ENCODE data around the gene DNAJC16. TPM values are rescaled to one million over a fixed set of nuclear protein-coding genes. Genes with fewer than 3 reads are reported as not detected.

DNAJC16 gene
- total and polyA plus RNA-seq, 9 of the 15 experiments (the other 6 are each of a cell fraction or from before 2014, with no cell fraction given), result 6.9 to 16.8 (median 12.8) TPM

DNA sequence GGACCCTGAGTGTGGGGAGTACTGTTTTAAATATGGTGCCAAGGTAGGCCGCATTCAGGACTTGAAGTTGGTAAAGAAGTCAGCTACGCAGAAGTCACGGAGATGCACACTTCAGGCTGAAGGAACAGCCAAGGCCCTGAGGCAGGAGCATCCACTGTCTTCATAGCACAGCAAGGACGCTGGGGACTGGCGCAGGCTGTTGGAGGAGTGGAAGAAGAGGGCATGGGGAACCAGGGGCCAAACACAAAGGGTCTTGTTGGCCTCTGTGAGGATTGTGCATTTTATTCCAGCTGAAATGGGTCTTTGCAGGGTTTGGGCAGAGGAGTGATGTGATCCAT, 16.6 kb downstream of the DNAJC16 start (continued):
- TF ChIP-seq, protein P1, sequence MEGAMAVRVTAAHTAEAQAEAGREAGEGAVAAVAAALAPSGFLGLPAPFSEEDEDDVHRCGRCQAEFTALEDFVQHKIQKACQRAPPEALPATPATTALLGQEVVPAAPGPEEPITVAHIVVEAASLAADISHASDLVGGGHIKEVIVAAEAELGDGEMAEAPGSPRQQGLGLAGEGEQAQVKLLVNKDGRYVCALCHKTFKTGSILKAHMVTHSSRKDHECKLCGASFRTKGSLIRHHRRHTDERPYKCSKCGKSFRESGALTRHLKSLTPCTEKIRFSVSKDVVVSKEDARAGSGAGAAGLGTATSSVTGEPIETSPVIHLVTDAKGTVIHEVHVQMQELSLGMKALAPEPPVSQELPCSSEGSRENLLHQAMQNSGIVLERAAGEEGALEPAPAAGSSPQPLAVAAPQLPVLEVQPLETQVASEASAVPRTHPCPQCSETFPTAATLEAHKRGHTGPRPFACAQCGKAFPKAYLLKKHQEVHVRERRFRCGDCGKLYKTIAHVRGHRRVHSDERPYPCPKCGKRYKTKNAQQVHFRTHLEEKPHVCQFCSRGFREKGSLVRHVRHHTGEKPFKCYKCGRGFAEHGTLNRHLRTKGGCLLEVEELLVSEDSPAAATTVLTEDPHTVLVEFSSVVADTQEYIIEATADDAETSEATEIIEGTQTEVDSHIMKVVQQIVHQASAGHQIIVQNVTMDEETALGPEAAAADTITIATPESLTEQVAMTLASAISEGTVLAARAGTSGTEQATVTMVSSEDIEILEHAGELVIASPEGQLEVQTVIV (CRISPR knock-in tag; IDR thresholded peaks at IDR 0.05; ENCODE audit: borderline replicate concordance), result no peak
- TF ChIP-seq SIRT6 (IDR thresholded peaks at IDR 0.05; ENCODE audit: low read depth, low read length) (no peak), ZNF24 (IDR thresholded peaks at IDR 0.05) (peak; percentile 19; the same call in 1 of the 2 replicates), SOX6 (IDR thresholded peaks at IDR 0.05) (no peak), MEIS2 (IDR thresholded peaks at IDR 0.05; ENCODE audit: partially characterized antibody) (no peak), ZNF644 (tag; IDR thresholded peaks at IDR 0.05; ENCODE audit: low read depth) (no peak), RBBP5 (IDR thresholded peaks at IDR 0.05; ENCODE audit: borderline replicate concordance, insufficient read depth, low read length, poor library complexity, severe bottlenecking) (peak; percentile 73), MAFG (tag; conservative IDR thresholded peaks at IDR 0.05) (no peak)
- TF ChIP-seq, protein P2, sequence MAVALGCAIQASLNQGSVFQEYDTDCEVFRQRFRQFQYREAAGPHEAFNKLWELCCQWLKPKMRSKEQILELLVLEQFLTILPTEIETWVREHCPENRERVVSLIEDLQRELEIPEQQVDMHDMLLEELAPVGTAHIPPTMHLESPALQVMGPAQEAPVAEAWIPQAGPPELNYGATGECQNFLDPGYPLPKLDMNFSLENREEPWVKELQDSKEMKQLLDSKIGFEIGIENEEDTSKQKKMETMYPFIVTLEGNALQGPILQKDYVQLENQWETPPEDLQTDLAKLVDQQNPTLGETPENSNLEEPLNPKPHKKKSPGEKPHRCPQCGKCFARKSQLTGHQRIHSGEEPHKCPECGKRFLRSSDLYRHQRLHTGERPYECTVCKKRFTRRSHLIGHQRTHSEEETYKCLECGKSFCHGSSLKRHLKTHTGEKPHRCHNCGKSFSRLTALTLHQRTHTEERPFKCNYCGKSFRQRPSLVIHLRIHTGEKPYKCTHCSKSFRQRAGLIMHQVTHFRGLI (CRISPR knock-in tag; IDR thresholded peaks at IDR 0.05), result no peak
- TF ChIP-seq, protein P3, sequence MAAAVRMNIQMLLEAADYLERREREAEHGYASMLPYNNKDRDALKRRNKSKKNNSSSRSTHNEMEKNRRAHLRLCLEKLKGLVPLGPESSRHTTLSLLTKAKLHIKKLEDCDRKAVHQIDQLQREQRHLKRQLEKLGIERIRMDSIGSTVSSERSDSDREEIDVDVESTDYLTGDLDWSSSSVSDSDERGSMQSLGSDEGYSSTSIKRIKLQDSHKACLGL (CRISPR knock-in tag; IDR thresholded peaks at IDR 0.05; ENCODE audit: borderline replicate concordance, poor library complexity, severe bottlenecking), result no peak
- TF ChIP-seq, protein P4, sequence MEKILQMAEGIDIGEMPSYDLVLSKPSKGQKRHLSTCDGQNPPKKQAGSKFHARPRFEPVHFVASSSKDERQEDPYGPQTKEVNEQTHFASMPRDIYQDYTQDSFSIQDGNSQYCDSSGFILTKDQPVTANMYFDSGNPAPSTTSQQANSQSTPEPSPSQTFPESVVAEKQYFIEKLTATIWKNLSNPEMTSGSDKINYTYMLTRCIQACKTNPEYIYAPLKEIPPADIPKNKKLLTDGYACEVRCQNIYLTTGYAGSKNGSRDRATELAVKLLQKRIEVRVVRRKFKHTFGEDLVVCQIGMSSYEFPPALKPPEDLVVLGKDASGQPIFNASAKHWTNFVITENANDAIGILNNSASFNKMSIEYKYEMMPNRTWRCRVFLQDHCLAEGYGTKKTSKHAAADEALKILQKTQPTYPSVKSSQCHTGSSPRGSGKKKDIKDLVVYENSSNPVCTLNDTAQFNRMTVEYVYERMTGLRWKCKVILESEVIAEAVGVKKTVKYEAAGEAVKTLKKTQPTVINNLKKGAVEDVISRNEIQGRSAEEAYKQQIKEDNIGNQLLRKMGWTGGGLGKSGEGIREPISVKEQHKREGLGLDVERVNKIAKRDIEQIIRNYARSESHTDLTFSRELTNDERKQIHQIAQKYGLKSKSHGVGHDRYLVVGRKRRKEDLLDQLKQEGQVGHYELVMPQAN (IDR thresholded peaks at IDR 0.05; ENCODE audit: borderline replicate concordance), result 0 out of 2 replicates have a peak, but pooled peaks have one; percentile 18
- TF ChIP-seq, protein P5, sequence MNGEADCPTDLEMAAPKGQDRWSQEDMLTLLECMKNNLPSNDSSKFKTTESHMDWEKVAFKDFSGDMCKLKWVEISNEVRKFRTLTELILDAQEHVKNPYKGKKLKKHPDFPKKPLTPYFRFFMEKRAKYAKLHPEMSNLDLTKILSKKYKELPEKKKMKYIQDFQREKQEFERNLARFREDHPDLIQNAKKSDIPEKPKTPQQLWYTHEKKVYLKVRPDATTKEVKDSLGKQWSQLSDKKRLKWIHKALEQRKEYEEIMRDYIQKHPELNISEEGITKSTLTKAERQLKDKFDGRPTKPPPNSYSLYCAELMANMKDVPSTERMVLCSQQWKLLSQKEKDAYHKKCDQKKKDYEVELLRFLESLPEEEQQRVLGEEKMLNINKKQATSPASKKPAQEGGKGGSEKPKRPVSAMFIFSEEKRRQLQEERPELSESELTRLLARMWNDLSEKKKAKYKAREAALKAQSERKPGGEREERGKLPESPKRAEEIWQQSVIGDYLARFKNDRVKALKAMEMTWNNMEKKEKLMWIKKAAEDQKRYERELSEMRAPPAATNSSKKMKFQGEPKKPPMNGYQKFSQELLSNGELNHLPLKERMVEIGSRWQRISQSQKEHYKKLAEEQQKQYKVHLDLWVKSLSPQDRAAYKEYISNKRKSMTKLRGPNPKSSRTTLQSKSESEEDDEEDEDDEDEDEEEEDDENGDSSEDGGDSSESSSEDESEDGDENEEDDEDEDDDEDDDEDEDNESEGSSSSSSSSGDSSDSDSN (IDR thresholded peaks at IDR 0.05; ENCODE audit: borderline replicate concordance in 1 of 2, low read depth in 2 of 2, low read length in 2 of 2), result no peak
- TF ChIP-seq, protein P6, sequence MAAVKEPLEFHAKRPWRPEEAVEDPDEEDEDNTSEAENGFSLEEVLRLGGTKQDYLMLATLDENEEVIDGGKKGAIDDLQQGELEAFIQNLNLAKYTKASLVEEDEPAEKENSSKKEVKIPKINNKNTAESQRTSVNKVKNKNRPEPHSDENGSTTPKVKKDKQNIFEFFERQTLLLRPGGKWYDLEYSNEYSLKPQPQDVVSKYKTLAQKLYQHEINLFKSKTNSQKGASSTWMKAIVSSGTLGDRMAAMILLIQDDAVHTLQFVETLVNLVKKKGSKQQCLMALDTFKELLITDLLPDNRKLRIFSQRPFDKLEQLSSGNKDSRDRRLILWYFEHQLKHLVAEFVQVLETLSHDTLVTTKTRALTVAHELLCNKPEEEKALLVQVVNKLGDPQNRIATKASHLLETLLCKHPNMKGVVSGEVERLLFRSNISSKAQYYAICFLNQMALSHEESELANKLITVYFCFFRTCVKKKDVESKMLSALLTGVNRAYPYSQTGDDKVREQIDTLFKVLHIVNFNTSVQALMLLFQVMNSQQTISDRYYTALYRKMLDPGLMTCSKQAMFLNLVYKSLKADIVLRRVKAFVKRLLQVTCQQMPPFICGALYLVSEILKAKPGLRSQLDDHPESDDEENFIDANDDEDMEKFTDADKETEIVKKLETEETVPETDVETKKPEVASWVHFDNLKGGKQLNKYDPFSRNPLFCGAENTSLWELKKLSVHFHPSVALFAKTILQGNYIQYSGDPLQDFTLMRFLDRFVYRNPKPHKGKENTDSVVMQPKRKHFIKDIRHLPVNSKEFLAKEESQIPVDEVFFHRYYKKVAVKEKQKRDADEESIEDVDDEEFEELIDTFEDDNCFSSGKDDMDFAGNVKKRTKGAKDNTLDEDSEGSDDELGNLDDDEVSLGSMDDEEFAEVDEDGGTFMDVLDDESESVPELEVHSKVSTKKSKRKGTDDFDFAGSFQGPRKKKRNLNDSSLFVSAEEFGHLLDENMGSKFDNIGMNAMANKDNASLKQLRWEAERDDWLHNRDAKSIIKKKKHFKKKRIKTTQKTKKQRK (IDR thresholded peaks at IDR 0.05; ENCODE audit: borderline replicate concordance, low read depth, low read length), result no peak

Data from K562 (cell line).